Lower leg skin (tissue), 4 donors: ENCODE results near the gene BARD1. TPM values are rescaled to one million over a fixed set of nuclear protein-coding genes. Genes with fewer than 3 reads are reported as not detected.
"Not testable (repeated sequence)": the region's sequence is repeated elsewhere in the genome, so short reads cannot be mapped to it uniquely, and the experiment has no call there.

ENCODE experiments used
- DNase-seq, 2 donors: peaks; one replicate each; pipeline ENCODE4 v3.0.0-alpha.2; 2019; ENCODE audit warnings: low spot score in 2 of 2
- H3K4me3 ChIP-seq: fragments of 200-600 bp; sonication (generic); 2 replicates; pipeline ENCODE4 v1.5.1; 2017; ENCODE audit warnings: mild to moderate bottlenecking, low read depth; ENCODE audit not compliant: poor library complexity, severe bottlenecking
- CTCF ChIP-seq, 3 donors: fragments of 450-650 bp; IDR thresholded peaks; one replicate each; pipeline ENCODE4 v1.5.1; 2016; ENCODE audit warnings: antibody characterized with exemption in 3 of 3, mild to moderate bottlenecking in 3 of 3, moderate library complexity in 2 of 3
- POLR2A ChIP-seq, 2 donors: fragments of 450-650 bp; IDR thresholded peaks; one replicate each; pipeline ENCODE4 v1.6.1; 2016 to 2017; ENCODE audit warnings: antibody characterized with exemption in 2 of 2, mild to moderate bottlenecking in 1 of 2, moderate library complexity in 1 of 2
- WGBS, 2 donors: methylation state at CpG; one replicate each; pipeline ENCODE4 v1.1.5; 2018; 5-methylcytosine and 5-hydroxymethylcytosine counted together
- intact Hi-C: fragments of 100-400 bp; cut with DNase I; formaldehyde crosslinking; loops from one replicate; pipeline ENCODE4 v1.15.0; 2023; ENCODE audit warnings: low total_unique reads
- total RNA-seq, 4 donors: library from RNA; depleted of rRNA; stranded (reverse); fragments of >200 nt; gene quantifications; one replicate each; pipeline ENCODE4 v1.1.0, GENCODE V29; 2016

BARD1 gene
- total RNA-seq, 4 donors from 2014 or later, result 19.4 to 41.8 (median 23.2) TPM

DNA sequence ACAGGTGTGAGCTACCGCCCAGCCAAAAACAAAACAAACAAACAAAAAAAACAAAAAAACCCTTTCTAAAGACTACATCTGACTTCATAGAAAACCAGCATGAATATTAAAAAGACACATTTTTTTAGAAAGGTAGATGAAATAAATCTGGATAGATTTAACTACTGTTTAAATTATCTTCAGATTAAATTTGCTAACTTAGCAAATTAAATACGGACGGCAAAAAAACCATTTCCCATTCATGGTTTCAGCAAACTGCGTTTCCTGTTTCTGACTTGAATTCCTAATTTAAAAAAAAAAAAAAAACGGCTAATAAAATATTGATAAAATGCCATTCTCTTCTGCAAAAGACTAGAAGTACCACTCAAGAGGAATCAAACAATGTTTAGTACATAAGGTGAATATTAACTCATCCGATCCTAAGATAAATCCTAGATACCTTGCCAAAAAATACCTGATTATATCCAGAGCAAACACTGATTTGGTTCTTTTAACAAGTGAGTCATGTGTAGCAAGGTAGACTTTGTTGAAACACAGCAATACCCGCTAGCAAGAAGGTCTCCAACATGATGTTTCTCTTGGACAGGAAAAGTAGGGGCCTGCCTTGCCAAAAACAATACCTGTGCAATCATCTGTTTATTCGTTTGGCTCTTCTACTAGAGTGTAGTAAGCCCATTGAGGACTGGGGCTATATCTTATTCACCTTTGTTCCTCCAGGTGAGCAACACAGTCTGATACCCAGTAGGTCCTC lies 96.2 kb downstream of the BARD1 start:
- intact Hi-C loops, result no loop called here
- no peak overlapping the region for H3K4me3 ChIP-seq
- TF ChIP-seq POLR2A (IDR thresholded peaks at IDR 0.05) (no peak), CTCF (IDR thresholded peaks at IDR 0.05) (no peak)
- no peak for DNase-seq
- WGBS, 2 donors, result 42 to 54% methylated on average over 8 of the region's 8 CpGs

GRCh38 chr2:214710729-214711128 lies 98.8 kb downstream of the BARD1 start:
- TF ChIP-seq POLR2A (IDR thresholded peaks at IDR 0.05), result no peak
- no peak for TF ChIP-seq CTCF (IDR thresholded peaks at IDR 0.05)
- WGBS, 2 donors, result 92 to 93% methylated on average over 2 of the region's 2 CpGs
- H3K4me3 ChIP-seq, result no peak overlapping the region
- DNase-seq, result no peak
- intact Hi-C loops, result no loop called here

- intact Hi-C loops, result no loop called here
- TF ChIP-seq POLR2A (IDR thresholded peaks at IDR 0.05) (no peak), CTCF (IDR thresholded peaks at IDR 0.05) (no peak)
- no peak overlapping the region for H3K4me3 ChIP-seq
- WGBS, 2 donors, result 40 to 48% methylated on average over 2 of the region's 2 CpGs
- no peak for DNase-seq
These were observed 102.5 kb downstream of the BARD1 start for GRCh38 chr2:214706986-214707385.

GRCh38 chr2:214699236-214699635 lies 110.2 kb downstream of the BARD1 start:
- TF ChIP-seq CTCF (IDR thresholded peaks at IDR 0.05) (no peak), POLR2A (IDR thresholded peaks at IDR 0.05) (no peak)
- WGBS, 2 donors, result 39 to 66% methylated on average over 2 of the region's 2 CpGs
- intact Hi-C loops, result no loop called here
- H3K4me3 ChIP-seq, result no peak overlapping the region
- no peak for DNase-seq

DNA sequence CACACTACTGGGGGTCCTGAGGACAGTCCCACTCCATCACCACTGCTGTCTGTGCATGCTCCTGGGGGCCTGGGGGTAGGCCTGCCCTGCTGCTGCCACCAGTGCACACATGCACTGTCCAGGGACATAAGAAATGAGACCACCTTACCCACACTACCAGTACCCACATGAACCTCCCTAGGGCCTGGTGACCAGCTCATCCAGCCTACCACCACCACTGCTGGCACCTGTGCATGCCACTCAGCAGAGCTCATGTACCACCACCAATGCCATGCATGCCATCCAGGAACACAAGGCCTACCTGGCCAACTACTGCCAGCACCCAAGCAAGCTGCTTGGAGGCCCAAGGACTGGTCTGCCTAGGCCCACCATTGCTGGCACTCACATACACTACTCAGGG lies 112.8 kb downstream of the BARD1 start:
- TF ChIP-seq POLR2A (IDR thresholded peaks at IDR 0.05), result no peak
- TF ChIP-seq CTCF (IDR thresholded peaks at IDR 0.05), result no peak
- DNase-seq, result no peak
- H3K4me3 ChIP-seq, result no peak overlapping the region
- intact Hi-C loops, result no loop called here

GRCh38 chr2:214695789-214696188 lies 113.7 kb downstream of the BARD1 start:
- H3K4me3 ChIP-seq, result no peak overlapping the region
- intact Hi-C loops, result no loop called here
- no peak for DNase-seq
- TF ChIP-seq POLR2A (IDR thresholded peaks at IDR 0.05) (no peak), CTCF (IDR thresholded peaks at IDR 0.05) (no peak)
- 85 to 95% methylated on average over 1 of the region's 1 CpG for WGBS, 2 donors

DNA sequence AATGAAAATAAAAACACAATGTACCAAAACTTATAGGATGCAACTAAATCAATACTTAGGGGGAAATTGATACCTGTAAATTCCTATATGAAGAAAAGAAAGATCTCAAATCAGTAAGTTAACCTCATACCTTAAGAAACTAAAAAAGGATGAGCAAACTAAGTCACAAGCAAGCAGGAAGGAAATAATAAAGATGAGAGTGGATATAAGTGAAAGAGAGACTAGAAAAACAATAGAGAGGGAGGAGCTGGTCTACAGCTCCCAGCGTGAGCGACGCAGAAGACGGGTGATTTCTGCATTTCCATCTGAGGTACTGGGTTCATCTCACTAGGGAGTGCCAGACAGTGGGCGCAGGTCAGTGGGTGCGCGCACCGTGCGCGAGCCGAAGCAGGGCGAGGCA lies 125.9 kb downstream of the BARD1 start:
- H3K4me3 ChIP-seq, DNase-seq, intact Hi-C loops: not testable (repeated sequence)
- 2 to 12% methylated on average over 10 to 11 of the region's 12 CpGs for WGBS, 2 donors
